HepG2 (cell line): ENCODE measurements around the gene IQCK.

ENCODE experiments used
- ATF2 ChIP-seq: sonication (generic); formaldehyde crosslinking; IDR thresholded peaks from 2 replicates; pipeline ENCODE4 v1.4.0; 2020; ENCODE audit warnings: missing genetic modification reagents
- CTCF ChIP-seq: sonication (generic); formaldehyde crosslinking; IDR thresholded peaks from 2 replicates; pipeline ENCODE4 v1.5.0; 2020; ENCODE audit warnings: mild to moderate bottlenecking, missing genetic modification reagents, moderate library complexity
- EP300 ChIP-seq, 3 experiments: sonication (generic) in 1 of 3; formaldehyde crosslinking in 1 of 3; IDR thresholded peaks; 2 replicates each; pipeline versions ENCODE4 v1.5.1 to v1.6.1; 2011 to 2020; ENCODE audit warnings: low read depth in 2 of 3, low read length in 2 of 3, borderline replicate concordance in 1 of 3, improper control_type of control experiment in 1 of 3, mild to moderate bottlenecking in 1 of 3, missing genetic modification reagents in 1 of 3, moderate library complexity in 1 of 3
- NBN ChIP-seq: fragments of 450-650 bp; conservative IDR thresholded peaks from 2 replicates; pipeline ENCODE4 v1.6.1; 2017
- RAD21 ChIP-seq: fragments of 450-650 bp; formaldehyde crosslinking; IDR thresholded peaks from 2 replicates; pipeline ENCODE4 v1.5.0; 2020; ENCODE audit warnings: mild to moderate bottlenecking
- ZNF768 ChIP-seq: sonication (generic); formaldehyde crosslinking; IDR thresholded peaks from 2 replicates; pipeline ENCODE4 v1.4.0; 2020; ENCODE audit warnings: missing genetic modification reagents
- ZNF777 ChIP-seq: sonication (generic); formaldehyde crosslinking; IDR thresholded peaks from 2 replicates; pipeline ENCODE4 v1.4.0; 2020; ENCODE audit warnings: missing genetic modification reagents
- TF ChIP-seq, protein P1 (sequence below), 2 experiments: IDR thresholded peaks; 2 replicates each; pipeline ENCODE4 v1.6.1; 2011 to 2012; ENCODE audit warnings: low read length in 2 of 2, borderline replicate concordance in 1 of 2, low read depth in 1 of 2, mild to moderate bottlenecking in 1 of 2, moderate library complexity in 1 of 2

- peak; percentile 60 for TF ChIP-seq CTCF (CRISPR knock-in tag)
- TF ChIP-seq ATF2, result no peak
- no peak for TF ChIP-seq EP300 (IDR thresholded peaks at IDR 0.05; ENCODE audit: low read depth in 2 of 2, low read length in 2 of 2)
- no peak for TF ChIP-seq EP300 (CRISPR knock-in tag; IDR thresholded peaks at IDR 0.05; ENCODE audit: borderline replicate concordance)
- no peak for TF ChIP-seq RAD21
- no peak for TF ChIP-seq ZNF768 (CRISPR knock-in tag)
- no peak for TF ChIP-seq NBN
- TF ChIP-seq, protein P1, sequence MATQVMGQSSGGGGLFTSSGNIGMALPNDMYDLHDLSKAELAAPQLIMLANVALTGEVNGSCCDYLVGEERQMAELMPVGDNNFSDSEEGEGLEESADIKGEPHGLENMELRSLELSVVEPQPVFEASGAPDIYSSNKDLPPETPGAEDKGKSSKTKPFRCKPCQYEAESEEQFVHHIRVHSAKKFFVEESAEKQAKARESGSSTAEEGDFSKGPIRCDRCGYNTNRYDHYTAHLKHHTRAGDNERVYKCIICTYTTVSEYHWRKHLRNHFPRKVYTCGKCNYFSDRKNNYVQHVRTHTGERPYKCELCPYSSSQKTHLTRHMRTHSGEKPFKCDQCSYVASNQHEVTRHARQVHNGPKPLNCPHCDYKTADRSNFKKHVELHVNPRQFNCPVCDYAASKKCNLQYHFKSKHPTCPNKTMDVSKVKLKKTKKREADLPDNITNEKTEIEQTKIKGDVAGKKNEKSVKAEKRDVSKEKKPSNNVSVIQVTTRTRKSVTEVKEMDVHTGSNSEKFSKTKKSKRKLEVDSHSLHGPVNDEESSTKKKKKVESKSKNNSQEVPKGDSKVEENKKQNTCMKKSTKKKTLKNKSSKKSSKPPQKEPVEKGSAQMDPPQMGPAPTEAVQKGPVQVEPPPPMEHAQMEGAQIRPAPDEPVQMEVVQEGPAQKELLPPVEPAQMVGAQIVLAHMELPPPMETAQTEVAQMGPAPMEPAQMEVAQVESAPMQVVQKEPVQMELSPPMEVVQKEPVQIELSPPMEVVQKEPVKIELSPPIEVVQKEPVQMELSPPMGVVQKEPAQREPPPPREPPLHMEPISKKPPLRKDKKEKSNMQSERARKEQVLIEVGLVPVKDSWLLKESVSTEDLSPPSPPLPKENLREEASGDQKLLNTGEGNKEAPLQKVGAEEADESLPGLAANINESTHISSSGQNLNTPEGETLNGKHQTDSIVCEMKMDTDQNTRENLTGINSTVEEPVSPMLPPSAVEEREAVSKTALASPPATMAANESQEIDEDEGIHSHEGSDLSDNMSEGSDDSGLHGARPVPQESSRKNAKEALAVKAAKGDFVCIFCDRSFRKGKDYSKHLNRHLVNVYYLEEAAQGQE (IDR thresholded peaks at IDR 0.05; ENCODE audit: borderline replicate concordance in 1 of 2, low read depth in 1 of 2, low read length in 2 of 2), result no peak
- TF ChIP-seq ZNF777, result no peak
Observed at GRCh38 chr16:19680881-19681340, 37.2 kb upstream of the IQCK start.
